Loucy (cell line): ENCODE measurements around the gene SYT1.

Source experiments
- H2AFZ ChIP-seq: fragments of 200-600 bp; sonication (generic); 2 replicates; pipeline ENCODE4 v1.6.0; 2016; ENCODE audit warnings: antibody characterized with exemption, mild to moderate bottlenecking, low read length, moderate library complexity
- H3F3A ChIP-seq: fragments of 200-600 bp; 2 replicates; pipeline ENCODE4 v1.6.0; 2016; ENCODE audit warnings: antibody characterized with exemption, low read depth, mild to moderate bottlenecking
- H3K27me3 ChIP-seq: fragments of 200-600 bp; sonication (generic); 2 replicates; pipeline ENCODE4 v1.6.1; 2014; ENCODE audit warnings: low read length, mild to moderate bottlenecking; ENCODE audit not compliant: insufficient read depth, poor library complexity, severe bottlenecking
- H3K36me3 ChIP-seq: fragments of 200-600 bp; sonication (generic); 2 replicates; pipeline ENCODE4 v1.6.1; 2016; ENCODE audit warnings: low read length; ENCODE audit not compliant: insufficient read depth
- H3K4me1 ChIP-seq: fragments of 200-600 bp; sonication (generic); 2 replicates; pipeline ENCODE4 v1.5.1; 2014; ENCODE audit warnings: low read length, mild to moderate bottlenecking; ENCODE audit not compliant: insufficient read depth, poor library complexity, severe bottlenecking
- H3K4me2 ChIP-seq: fragments of 200-600 bp; sonication (generic); 2 replicates; pipeline ENCODE4 v1.6.0; 2014; ENCODE audit warnings: antibody characterized with exemption, low read length, low read depth, mild to moderate bottlenecking; ENCODE audit not compliant: poor library complexity, severe bottlenecking
- H3K4me3 ChIP-seq: fragments of 200-600 bp; sonication (generic); 2 replicates; pipeline ENCODE4 v1.5.1; 2014; ENCODE audit warnings: low read length, mild to moderate bottlenecking, mixed read lengths; ENCODE audit not compliant: poor library complexity, severe bottlenecking
- H3K79me2 ChIP-seq: fragments of 200-600 bp; sonication (generic); 2 replicates; pipeline ENCODE4 v1.6.1; 2014; ENCODE audit warnings: low read length; ENCODE audit not compliant: insufficient read depth
- H3K9ac ChIP-seq: fragments of 200-600 bp; sonication (generic); 2 replicates; pipeline ENCODE4 v1.6.0; 2014; ENCODE audit warnings: mild to moderate bottlenecking, low read depth, low read length, moderate library complexity; ENCODE audit not compliant: poor library complexity, severe bottlenecking
- H3K9me2 ChIP-seq: fragments of 200-600 bp; sonication (generic); replicated peaks from 2 replicates; pipeline ENCODE4 v1.6.1; 2016; ENCODE audit warnings: low read depth, low read length, mixed read lengths
- H3K9me3 ChIP-seq: fragments of 200-600 bp; sonication (generic); 2 replicates; pipeline ENCODE4 v1.6.1; 2014; ENCODE audit warnings: mild to moderate bottlenecking, antibody characterized with exemption, low read length, low read depth; ENCODE audit not compliant: insufficient read depth
- H4K20me1 ChIP-seq: fragments of 200-600 bp; sonication (generic); 2 replicates; pipeline ENCODE4 v1.6.0; 2014; ENCODE audit warnings: antibody characterized with exemption, low read length, mild to moderate bottlenecking; ENCODE audit not compliant: insufficient read depth, poor library complexity, severe bottlenecking
- CTCF ChIP-seq: fragments of 200-600 bp; sonication (generic); conservative IDR thresholded peaks from 2 replicates; pipeline ENCODE4 v1.5.1; 2014; ENCODE audit warnings: mild to moderate bottlenecking, antibody characterized with exemption, low read length
- EZH2phosphoT487 ChIP-seq: fragments of 200-600 bp; IDR thresholded peaks from 2 replicates; pipeline ENCODE4 v1.6.1; 2018; ENCODE audit warnings: antibody characterized with exemption, mild to moderate bottlenecking, moderate library complexity, borderline replicate concordance

SYT1 gene

DNA sequence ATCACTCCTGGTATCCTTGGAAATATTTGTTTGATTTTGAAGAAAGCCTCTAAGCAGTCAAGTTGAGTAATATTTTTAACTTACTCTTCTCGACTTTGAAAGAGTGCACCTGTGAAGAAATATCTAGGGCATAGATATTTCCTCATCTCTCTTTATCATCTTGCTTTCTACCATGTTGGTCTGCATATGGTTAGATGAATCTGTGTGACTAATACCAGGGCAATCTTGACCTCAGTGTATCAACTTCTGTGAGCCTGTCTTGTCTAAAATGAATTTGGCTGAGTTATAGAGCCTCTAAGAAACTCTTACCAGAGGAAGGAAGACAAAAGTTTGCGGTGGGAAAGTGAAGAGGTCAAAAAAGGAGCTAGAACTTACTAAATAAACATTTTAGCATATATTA, 68.4 kb downstream of the SYT1 start:
- H3K36me3 ChIP-seq = no peaks in the 10 kb centered on the region

GRCh38 chr12:78938341-78939084, 73.9 kb downstream of the SYT1 start:
- no peaks in the 10 kb centered on the region for H3K36me3 ChIP-seq
- no peaks in the 10 kb centered on the region for H3F3A ChIP-seq
- TF ChIP-seq EZH2phosphoT487 (no peak), CTCF (no peak)
- no peaks in the 10 kb centered on the region for H3K9me2 ChIP-seq
- H3K27me3 ChIP-seq = no peaks in the 10 kb centered on the region
- H4K20me1 ChIP-seq = no peaks in the 10 kb centered on the region
- no peak overlapping the region for H3K9ac ChIP-seq
- H3K9me3 ChIP-seq = no peaks in the 10 kb centered on the region
- no peak overlapping the region for H3K4me2 ChIP-seq
- no peak overlapping the region for H3K4me3 ChIP-seq
- no peaks in the 10 kb centered on the region for H3K79me2 ChIP-seq
- no peak overlapping the region for H2AFZ ChIP-seq
- no peaks in the 10 kb centered on the region for H3K4me1 ChIP-seq

More for the DNA sequence above, 68.4 kb downstream of the SYT1 start:
- Histone ChIP-seq H3K27me3 (no peaks in the 10 kb centered on the region), H3K9me2 (no peaks in the 10 kb centered on the region), H2AFZ (no peak overlapping the region), H3K79me2 (no peaks in the 10 kb centered on the region), H4K20me1 (no peaks in the 10 kb centered on the region), H3F3A (no peaks in the 10 kb centered on the region), H3K4me2 (no peak overlapping the region), H3K9ac (no peak overlapping the region), H3K9me3 (no peaks in the 10 kb centered on the region), H3K4me1 (no peaks in the 10 kb centered on the region), H3K4me3 (no peak overlapping the region)
- TF ChIP-seq CTCF (no peak), EZH2phosphoT487 (no peak)

GRCh38 chr12:78949532-78949931, 85.0 kb downstream of the SYT1 start:
- H3K4me3 ChIP-seq = no peak overlapping the region
- TF ChIP-seq EZH2phosphoT487 (no peak), CTCF (no peak)
- no peak overlapping the region for H2AFZ ChIP-seq
- no peak overlapping the region for H3K9ac ChIP-seq
- H3K79me2 ChIP-seq = no peaks in the 10 kb centered on the region
- H3K36me3 ChIP-seq = no peaks in the 10 kb centered on the region
- H3F3A ChIP-seq = no peaks in the 10 kb centered on the region
- no peaks in the 10 kb centered on the region for H3K9me3 ChIP-seq
- no peaks in the 10 kb centered on the region for H3K9me2 ChIP-seq
- no peaks in the 10 kb centered on the region for H3K27me3 ChIP-seq
- H3K4me2 ChIP-seq = no peak overlapping the region
- no peaks in the 10 kb centered on the region for H4K20me1 ChIP-seq
- H3K4me1 ChIP-seq = no peaks in the 10 kb centered on the region
